Astrocyte of the hippocampus (primary cell): ENCODE measurements around the gene NCKAP1.
A peak's percentile ranks its signal among the peaks of the same experiment; 100 is the strongest.
"Not testable (repeated sequence)": the region's sequence is repeated elsewhere in the genome, so short reads cannot be mapped to it uniquely, and the experiment has no call there.

ENCODE experiments used
- DNase-seq: peaks from one replicate; pipeline ENCODE4 v3.0.0; 2011; ENCODE audit warnings: low read depth, low spot score

Gene NCKAP1

GRCh38 chr2:183038341-183039300 lies at the start of gene NCKAP1:
Gene NCKAP1 (minus strand): TSS chr2:183038457. CDS start chr2:183038099, 358 bp downstream.
- DNase-seq, result peak; percentile 98

GRCh38 chr2:183081911-183082310 lies 43.7 kb upstream of the NCKAP1 start:
- DNase-seq, result no peak

- no peak for DNase-seq
Measured at GRCh38 chr2:183079139-183079775, 41.0 kb upstream of the NCKAP1 start.

GRCh38 chr2:183078464-183079138 lies 40.3 kb upstream of the NCKAP1 start, which contains the start of gene DUSP19:
Gene DUSP19 (plus strand): TSS chr2:183078747. CDS start chr2:183078934, 187 bp downstream.
- peak; percentile 96 for DNase-seq

- no peak for DNase-seq
Measured at GRCh38 chr2:183078163-183078463, 39.9 kb upstream of the NCKAP1 start.

GRCh38 chr2:183072177-183072576 lies 33.9 kb upstream of the NCKAP1 start:
- no peak for DNase-seq

GRCh38 chr2:183070942-183071844 lies 32.9 kb upstream of the NCKAP1 start:
- no peak for DNase-seq

GRCh38 chr2:183069174-183069573 lies 30.9 kb upstream of the NCKAP1 start:
- no peak for DNase-seq

- DNase-seq, result no peak
Measured at GRCh38 chr2:183068561-183068960, 30.3 kb upstream of the NCKAP1 start.

- peak; percentile 18 for DNase-seq
Measured at GRCh38 chr2:183063083-183063482, 24.8 kb upstream of the NCKAP1 start.

- DNase-seq, result no peak
Measured at GRCh38 chr2:183060571-183061231, 22.4 kb upstream of the NCKAP1 start.

- DNase-seq, result peak; percentile 78
Measured at GRCh38 chr2:183059561-183059960, 21.3 kb upstream of the NCKAP1 start.

- no peak for DNase-seq
Measured at GRCh38 chr2:183057333-183057985, 19.2 kb upstream of the NCKAP1 start.

GRCh38 chr2:183049420-183049819 lies 11.2 kb upstream of the NCKAP1 start:
- no peak for DNase-seq

GRCh38 chr2:183047486-183048125 lies 9.3 kb upstream of the NCKAP1 start:
- DNase-seq, result not testable (repeated sequence)

- DNase-seq, result not testable (repeated sequence)
Measured at GRCh38 chr2:183043580-183043979, 5.3 kb upstream of the NCKAP1 start.

GRCh38 chr2:183040604-183041003 lies 2.3 kb upstream of the NCKAP1 start:
- no peak for DNase-seq

- DNase-seq, result peak; percentile 69
Measured at GRCh38 chr2:183037553-183038340, 510 bp downstream of the NCKAP1 start.

- DNase-seq, result no peak
Measured at GRCh38 chr2:183037074-183037552, 1.1 kb downstream of the NCKAP1 start.
